Left lung (tissue), 10 donors: ENCODE data around the gene LCN1. TPM values are rescaled to one million over a fixed set of nuclear protein-coding genes. Genes with fewer than 3 reads are reported as not detected.

Experiments
- ATAC-seq: fragments of 200-7000 bp; cut with Tn5 transposase; one replicate; pipeline ENCODE4 v1.9.1; 2020; ENCODE audit warnings: moderate library complexity
- DNase-seq, 4 donors: peaks; one replicate each; pipeline ENCODE4 v3.0.0-alpha.2; 2013 to 2020
- H3K27ac ChIP-seq, 2 donors: fragments of 200-600 bp; sonication (generic) in 1 of 2; one replicate each; pipeline versions ENCODE4 v1.5.0 to v1.8.0; 2020 to 2021
- H3K27me3 ChIP-seq, 2 donors: fragments of 200-600 bp; sonication (generic) in 1 of 2; one replicate each; pipeline versions ENCODE4 v1.5.0 to v1.8.0; 2020 to 2021
- H3K36me3 ChIP-seq, 2 donors: fragments of 200-600 bp; sonication (generic) in 1 of 2; one replicate each; pipeline versions ENCODE4 v1.5.0 to v1.8.0; 2020 to 2021
- H3K4me1 ChIP-seq, 2 donors: fragments of 200-600 bp; one replicate each; pipeline ENCODE4 v1.8.0; 2021
- H3K4me3 ChIP-seq, 2 donors: fragments of 200-600 bp; sonication (generic) in 1 of 2; one replicate each; pipeline versions ENCODE4 v1.5.0 to v1.8.0; 2020 to 2021; ENCODE audit warnings: mild to moderate bottlenecking in 1 of 2
- H3K9me3 ChIP-seq, 2 donors: fragments of 200-600 bp; sonication (generic) in 1 of 2; one replicate each; pipeline versions ENCODE4 v1.5.0 to v1.8.0; 2020 to 2021
- CTCF ChIP-seq, 2 donors: fragments of 200-600 bp; sonication (generic) in 1 of 2; IDR thresholded peaks; one replicate each; pipeline versions ENCODE4 v1.5.0 to v1.8.0; 2021; ENCODE audit warnings: antibody characterized with exemption in 2 of 2
- intact Hi-C, 2 donors: fragments of 100-400 bp; cut with DNase I; formaldehyde crosslinking; loops; one replicate each; pipeline versions ENCODE4 v1.11.2 to v1.14.2; 2022
- polyA plus RNA-seq, 6 donors: library from polyadenylated mRNA; unstranded; fragments of 120-200 nt; gene quantifications; one replicate each; pipeline ENCODE4 v1.2.1, GENCODE V29; 2013; ENCODE audit not compliant: insufficient read length in 6 of 6
- total RNA-seq, 2 donors: library from RNA; stranded (reverse); fragmentation: NEBNext Ultra II Directional; extraction: Animal tissue kit (Norgen Biotek cat#: 25700); gene quantifications; one replicate each; pipeline ENCODE4 v1.2.1, GENCODE V29; 2021
- donor health status: DM: no; HTN: yes; CAD: no.
- donor health status: DM: no; HTN: no; CAD: no.

The LCN1 gene
- total and polyA plus RNA-seq, 8 donors = not detected

- no peaks in the 10 kb centered on the region for H3K9me3 ChIP-seq
- TF ChIP-seq CTCF (IDR thresholded peaks at IDR 0.05) = no peak
- peaks cover 0 to 39% of the 10 kb centered on the region in 2 donors for H3K27me3 ChIP-seq
- peak overlapping the region; percentile 35 to 48 for H3K27ac ChIP-seq
- intact Hi-C loops = no loop called here
- H3K4me3 ChIP-seq = no peak overlapping the region
- DNase-seq = peak in 2 of 4 donors; percentile 49 to 73
- H3K4me1 ChIP-seq = peaks cover 10 to 21% of the 10 kb centered on the region in 2 donors
- ATAC-seq = peak; percentile 48
- no peaks in the 10 kb centered on the region for H3K36me3 ChIP-seq
These were observed 44.5 kb upstream of the LCN1 start for GRCh38 chr9:135476561-135477355.

GRCh38 chr9:135478191-135478590 is 43.0 kb upstream of the LCN1 start:
- ATAC-seq = no peak
- intact Hi-C loops = no loop called here
- Histone ChIP-seq H3K4me3 (no peak overlapping the region), H3K4me1 (peaks cover 10 to 21% of the 10 kb centered on the region in 2 donors), H3K27me3 (peaks cover 0 to 40% of the 10 kb centered on the region in 2 donors), H3K36me3 (no peaks in the 10 kb centered on the region), H3K9me3 (no peaks in the 10 kb centered on the region), H3K27ac (peak overlapping the region in 1 of 2 donors; percentile 85)
- TF ChIP-seq CTCF (IDR thresholded peaks at IDR 0.05) = no peak
- peak in 2 of 4 donors; percentile 33 to 65 for DNase-seq

- peaks cover 0 to 40% of the 10 kb centered on the region in 2 donors for H3K27me3 ChIP-seq
- intact Hi-C loops = no loop called here
- no peak for TF ChIP-seq CTCF (IDR thresholded peaks at IDR 0.05)
- peaks cover 10 to 21% of the 10 kb centered on the region in 2 donors for H3K4me1 ChIP-seq
- peaks cover 0 to 3% of the 10 kb centered on the region in 2 donors for H3K36me3 ChIP-seq
- H3K27ac ChIP-seq = peak overlapping the region; percentile 79 to 85
- peak overlapping the region; percentile 42 to 56 for H3K4me3 ChIP-seq
- DNase-seq = peak in 3 of 4 donors; percentile 55 to 80 (median 57)
- no peaks in the 10 kb centered on the region for H3K9me3 ChIP-seq
- ATAC-seq = peak; percentile 69
These were observed 42.3 kb upstream of the LCN1 start for GRCh38 chr9:135478829-135479468.

- Histone ChIP-seq H3K4me3 (peak within 1 kb of the TSS; percentile 66 to 79), H3K27ac (peak within 1 kb of the TSS; percentile 79 to 85), H3K27me3 (peaks cover 0 to 40% of the 10 kb centered on the region in 2 donors), H3K36me3 (peaks cover 0 to 9% of the 10 kb centered on the region in 2 donors), H3K9me3 (no peaks in the 10 kb centered on the region), H3K4me1 (peaks cover 10 to 21% of the 10 kb centered on the region in 2 donors)
- intact Hi-C loops = no loop called here
- TF ChIP-seq CTCF (IDR thresholded peaks at IDR 0.05) = no peak
- ATAC-seq = peak; percentile 7
- DNase-seq = peak in 2 of 4 donors; percentile 24 to 83
These were observed 41.7 kb upstream of the LCN1 start, which contains the start of gene PPP1R26 for GRCh38 chr9:135479469-135480052. TSS of gene PPP1R26 (plus strand) at chr9:135479782. CDS start at chr9:135484511, 4,729 bp downstream.
